ENCODE results near the gene ELFN2.

GRCh38 chr22:37410174-37411055 is 16.9 kb downstream of the ELFN2 start:
- TF ChIP-seq, protein P1, sequence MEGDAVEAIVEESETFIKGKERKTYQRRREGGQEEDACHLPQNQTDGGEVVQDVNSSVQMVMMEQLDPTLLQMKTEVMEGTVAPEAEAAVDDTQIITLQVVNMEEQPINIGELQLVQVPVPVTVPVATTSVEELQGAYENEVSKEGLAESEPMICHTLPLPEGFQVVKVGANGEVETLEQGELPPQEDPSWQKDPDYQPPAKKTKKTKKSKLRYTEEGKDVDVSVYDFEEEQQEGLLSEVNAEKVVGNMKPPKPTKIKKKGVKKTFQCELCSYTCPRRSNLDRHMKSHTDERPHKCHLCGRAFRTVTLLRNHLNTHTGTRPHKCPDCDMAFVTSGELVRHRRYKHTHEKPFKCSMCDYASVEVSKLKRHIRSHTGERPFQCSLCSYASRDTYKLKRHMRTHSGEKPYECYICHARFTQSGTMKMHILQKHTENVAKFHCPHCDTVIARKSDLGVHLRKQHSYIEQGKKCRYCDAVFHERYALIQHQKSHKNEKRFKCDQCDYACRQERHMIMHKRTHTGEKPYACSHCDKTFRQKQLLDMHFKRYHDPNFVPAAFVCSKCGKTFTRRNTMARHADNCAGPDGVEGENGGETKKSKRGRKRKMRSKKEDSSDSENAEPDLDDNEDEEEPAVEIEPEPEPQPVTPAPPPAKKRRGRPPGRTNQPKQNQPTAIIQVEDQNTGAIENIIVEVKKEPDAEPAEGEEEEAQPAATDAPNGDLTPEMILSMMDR (conservative IDR thresholded peaks at IDR 0.05; ENCODE audit: low read depth, low read length) = no peak
- TF ChIP-seq EZH2 (IDR thresholded peaks at IDR 0.05; ENCODE audit: low read length, unreplicated experiment) (no peak), EZH2phosphoT487 (IDR thresholded peaks at IDR 0.05; ENCODE audit: borderline replicate concordance, low read length) (no peak)
